ENCODE measurements around the gene BICRA. TPM values are rescaled to one million over a fixed set of nuclear protein-coding genes. Genes with fewer than 3 reads are reported as not detected.

BICRA gene
- total RNA-seq: 10 to 100 TPM; 21.0 to 24.4 TPM

GRCh38 chr19:47608969-47609905, at the start of gene BICRA:
Gene BICRA, plus strand, starts transcription at chr19:47609134. Its CDS starts 64,441 bp downstream, at chr19:47673575.

GRCh38 chr19:47573071-47574026, 35.6 kb upstream of the BICRA start, which contains the start of gene ZNF541:
Gene ZNF541, minus strand, starts transcription at chr19:47573148. Its CDS starts 17,292 bp downstream, at chr19:47555856.

GRCh38 chr19:47713046-47714021, 104.4 kb downstream of the BICRA start, which contains the start of gene EHD2:
Gene EHD2, plus strand, starts transcription at chr19:47713422. Its CDS starts 3,191 bp downstream, at chr19:47716613.

GRCh38 chr19:47745010-47745901, 136.3 kb downstream of the BICRA start, which contains the start of gene NOP53:
Gene NOP53, plus strand, starts transcription at chr19:47745546. Its CDS starts 14 bp downstream, at chr19:47745560.

Other genes with a start within 250 kb of the BICRA start
- not detected for gene MEIS3, start 189.6 kb upstream of the BICRA start, total RNA-seq
- not detected for gene SLC8A2, start 137.2 kb upstream of the BICRA start, total RNA-seq
- gene KPTN, start 124.9 kb upstream of the BICRA start, total RNA-seq: 10 to 100 TPM in 1 of 2 experiments, 1 to 10 TPM in 1; 9.5 to 10.8 TPM
- gene NAPA, start 94.1 kb upstream of the BICRA start, total RNA-seq: 10 to 100 TPM; 83.1 to 93.3 TPM
- gene ZNF541, start 36.0 kb upstream of the BICRA start, total RNA-seq: under 1 TPM; 0.30 to 0.34 TPM
- under 1 TPM in 1 of 2 experiments, not detected in 1; 0.14 TPM for gene EHD2, start 104.3 kb downstream of the BICRA start, total RNA-seq
- 100 to 1,000 TPM; 516 to 536 TPM for gene NOP53, start 136.4 kb downstream of the BICRA start, total RNA-seq
- gene SELENOW, start 169.6 kb downstream of the BICRA start, total RNA-seq: 10 to 100 TPM; 63.6 to 66.8 TPM
- not detected for gene TPRX1, start 195.4 kb downstream of the BICRA start, total RNA-seq
- gene CRX, start 212.8 kb downstream of the BICRA start, total RNA-seq: not detected